Stimulated activated naive CD8-positive, alpha-beta T cell treated with anti-CD3 and anti-CD28 coated beads, Interleukin-15, amount 100 ng/mL, for 72 hours (primary cell): ENCODE results near the gene CALD1.

Source experiments
- ATAC-seq: fragments of 150-1000 bp; cut with Tn5 transposase; 2 replicates; pipeline ENCODE4 v1.10.0; 2021; ENCODE audit warnings: mild to moderate bottlenecking, moderate library complexity
- DNase-seq, 2 donors: peaks; one replicate each; pipeline ENCODE4 v3.0.0; 2021 to 2022
- H3K27ac Mint-ChIP-seq, 2 donors: one replicate each; pipeline ENCODE4 v1.8.0; 2022; ENCODE audit warnings: mild to moderate bottlenecking in 2 of 2, mixed read lengths in 2 of 2, moderate library complexity in 2 of 2
- H3K27me3 Mint-ChIP-seq: one replicate; pipeline ENCODE4 v1.8.0; 2022; ENCODE audit warnings: mixed read lengths
- H3K4me1 Mint-ChIP-seq: one replicate; pipeline ENCODE4 v1.8.0; 2022; ENCODE audit warnings: mild to moderate bottlenecking, mixed read lengths
- H3K4me3 Mint-ChIP-seq, 2 donors: one replicate each; pipeline ENCODE4 v1.8.0; 2022; ENCODE audit warnings: mild to moderate bottlenecking in 2 of 2, mixed read lengths in 2 of 2, moderate library complexity in 1 of 2
- H3K9me3 Mint-ChIP-seq, 2 donors: one replicate each; pipeline ENCODE4 v1.8.0; 2022; ENCODE audit warnings: mixed read lengths in 2 of 2

Gene CALD1

DNA sequence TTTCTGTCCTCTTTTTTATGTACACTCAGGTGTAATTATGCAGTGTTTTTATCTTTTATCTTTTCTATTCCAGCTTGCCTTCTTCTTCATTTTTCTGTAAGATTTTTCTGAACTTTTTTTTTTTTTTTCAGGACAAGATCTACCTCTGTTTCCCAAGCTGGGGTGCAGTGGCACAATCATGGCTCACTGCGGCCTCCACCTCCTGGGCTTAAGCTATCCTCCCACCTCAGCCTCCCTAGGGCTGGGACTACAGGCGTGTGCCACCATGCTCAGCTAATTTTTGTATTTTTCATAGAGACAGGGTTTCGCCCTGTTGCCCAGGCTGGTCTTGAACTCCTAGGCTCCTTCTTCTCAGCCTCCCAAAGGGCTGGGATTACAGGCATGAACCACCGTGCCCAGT is 6.3 kb upstream of the CALD1 start:
- no peak overlapping the region for H3K4me3 Mint-ChIP-seq
- peak overlapping the region in 1 of 2 donors; percentile 47 for H3K27ac Mint-ChIP-seq
- ATAC-seq (no peak), DNase-seq (no peak)
- no peaks in the 10 kb centered on the region for H3K27me3 Mint-ChIP-seq
- no peaks in the 10 kb centered on the region for H3K9me3 Mint-ChIP-seq
- no peaks in the 10 kb centered on the region for H3K4me1 Mint-ChIP-seq

DNA sequence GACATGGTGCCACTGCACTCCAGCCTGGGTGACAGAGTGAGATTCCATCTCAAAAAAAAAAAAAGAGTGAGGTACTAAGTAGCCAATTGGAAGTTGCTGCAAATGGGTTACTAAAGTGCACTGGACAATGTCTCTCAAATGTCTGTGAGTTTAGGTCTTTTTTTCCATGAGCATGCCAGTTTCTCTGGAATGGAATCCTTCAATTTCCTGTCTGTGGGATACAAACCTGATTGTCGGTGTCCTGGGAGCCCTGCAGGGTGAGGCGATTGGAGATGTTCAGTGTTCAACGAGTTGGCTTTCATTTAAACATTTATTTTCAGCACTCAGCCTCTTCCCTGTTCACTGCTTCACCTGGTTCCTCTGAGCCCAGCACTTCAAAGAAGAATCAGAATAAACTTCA is 5.3 kb upstream of the CALD1 start:
- Mint-ChIP-seq H3K4me1 (no peaks in the 10 kb centered on the region), H3K4me3 (no peak overlapping the region), H3K27me3 (no peaks in the 10 kb centered on the region), H3K27ac (no peak overlapping the region), H3K9me3 (no peaks in the 10 kb centered on the region)
- ATAC-seq (no peak), DNase-seq (no peak)

DNA sequence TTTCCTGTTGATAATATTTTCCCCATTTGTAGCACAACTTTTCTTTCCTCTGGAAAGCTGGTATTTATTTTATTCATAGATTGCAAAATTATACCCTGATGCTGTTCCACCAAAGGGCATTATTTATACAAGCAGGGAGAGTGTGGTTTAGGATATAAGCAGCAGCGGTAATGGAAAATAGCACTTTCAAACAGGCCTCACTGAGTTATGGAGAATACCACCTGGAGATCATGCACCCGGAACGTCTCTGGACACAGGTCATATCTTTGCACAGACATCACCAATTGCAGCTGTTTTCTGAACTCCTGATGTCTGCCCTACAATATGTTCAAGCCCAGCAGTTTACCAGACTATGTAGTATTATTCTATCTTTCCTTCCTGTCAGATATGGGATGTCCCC is 2.0 kb upstream of the CALD1 start:
- H3K27ac Mint-ChIP-seq, result no peak overlapping the region
- ATAC-seq, result no peak

DNA sequence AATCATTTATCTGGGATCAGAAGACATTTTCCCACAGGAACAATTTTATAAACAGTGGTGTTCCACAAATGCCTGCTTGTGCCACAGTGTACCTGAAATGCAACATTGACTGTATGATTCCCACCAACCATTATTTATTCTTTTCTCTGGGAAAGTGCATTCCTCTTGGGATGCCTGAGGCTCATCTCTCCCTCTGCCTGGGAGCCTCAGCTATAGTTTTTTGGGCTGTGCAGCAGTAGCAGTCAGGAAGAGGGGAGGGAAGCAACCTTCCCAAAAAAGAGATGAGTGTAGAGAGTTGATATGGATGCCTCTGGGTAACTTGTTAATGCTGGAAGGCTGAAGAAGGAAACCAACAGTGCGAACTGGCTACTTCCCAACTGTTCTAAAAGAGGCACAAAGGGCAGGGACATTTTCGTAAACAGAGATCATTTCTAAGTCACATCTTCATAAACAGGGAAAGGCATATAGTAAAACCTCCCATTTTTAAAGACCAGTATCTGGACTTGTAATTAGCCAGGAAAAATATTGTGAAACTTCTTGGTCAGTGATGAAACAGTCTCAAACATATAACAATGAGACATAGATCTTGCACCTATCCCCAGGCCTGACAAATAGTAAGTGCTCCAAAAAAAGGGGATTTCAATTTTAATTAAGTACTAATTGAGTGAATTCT is 1.4 kb upstream of the CALD1 start:
- peaks cover 9% of the 10 kb centered on the region for H3K27me3 Mint-ChIP-seq
- H3K4me3 Mint-ChIP-seq, result no peak overlapping the region
- H3K4me1 Mint-ChIP-seq, result no peaks in the 10 kb centered on the region
- DNase-seq (no peak), ATAC-seq (no peak)
- no peaks in the 10 kb centered on the region for H3K9me3 Mint-ChIP-seq
- H3K27ac Mint-ChIP-seq, result no peak overlapping the region

More for the DNA sequence above, 2.0 kb upstream of the CALD1 start:
- Mint-ChIP-seq H3K4me3 (no peak overlapping the region), H3K9me3 (no peaks in the 10 kb centered on the region), H3K27me3 (peaks cover 9% of the 10 kb centered on the region), H3K4me1 (no peaks in the 10 kb centered on the region)
- no peak for DNase-seq

DNA sequence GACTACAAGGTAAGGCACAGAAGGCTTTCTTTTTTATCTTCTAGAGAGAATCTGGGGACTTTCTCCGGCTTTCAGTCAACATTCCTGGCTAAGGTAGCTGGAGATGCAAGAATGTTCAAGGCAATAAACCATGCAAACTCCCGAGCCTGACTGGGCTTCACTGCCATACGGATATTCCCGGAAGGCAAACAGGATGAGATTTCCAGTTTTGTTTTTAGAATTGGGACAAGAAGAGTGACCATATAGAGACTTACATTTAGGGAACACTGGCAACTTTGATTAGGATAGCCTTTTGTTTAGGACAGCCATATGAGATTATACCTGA is 269 bp downstream of the CALD1 start:
- H3K27me3 Mint-ChIP-seq, result peaks cover 9% of the 10 kb centered on the region
- no peaks in the 10 kb centered on the region for H3K4me1 Mint-ChIP-seq
- no peak for DNase-seq
- no peaks in the 10 kb centered on the region for H3K9me3 Mint-ChIP-seq
- no peak overlapping the region for H3K4me3 Mint-ChIP-seq
- no peak for ATAC-seq
- no peak overlapping the region for H3K27ac Mint-ChIP-seq

DNA sequence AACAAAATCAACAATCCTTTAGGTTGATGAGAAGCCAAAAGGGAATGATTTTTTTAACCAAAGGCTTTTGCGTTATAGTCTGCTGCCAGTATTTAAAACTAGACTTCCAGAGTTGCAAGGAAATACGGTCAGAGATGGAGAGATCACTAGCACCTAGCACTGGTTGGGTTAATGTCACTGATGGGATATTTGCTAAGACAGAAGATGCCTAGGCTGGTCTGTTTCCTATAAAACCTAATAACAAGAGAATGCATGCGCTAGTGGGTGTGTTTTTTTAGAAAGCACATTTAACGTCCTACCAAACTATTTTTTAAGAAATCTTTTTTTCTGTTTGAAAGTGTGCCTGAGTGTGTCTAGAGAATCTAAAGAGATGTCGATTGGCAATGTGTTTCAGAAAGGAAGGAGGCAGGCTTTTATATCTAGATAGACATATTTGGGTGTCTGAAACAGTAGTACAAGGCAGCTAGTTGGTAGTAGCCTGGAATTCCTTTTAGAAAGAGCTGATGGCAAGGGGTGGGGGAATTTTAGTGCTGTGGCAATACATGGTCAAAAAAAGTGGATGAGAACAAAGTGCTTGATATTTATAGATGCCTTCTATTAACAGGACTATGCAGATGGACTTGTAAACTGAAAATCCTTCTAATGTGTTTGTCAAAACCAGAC is 863 bp downstream of the CALD1 start:
- DNase-seq (no peak), ATAC-seq (no peak)
- Mint-ChIP-seq H3K27ac (no peak overlapping the region), H3K9me3 (no peaks in the 10 kb centered on the region), H3K27me3 (peaks cover 9% of the 10 kb centered on the region), H3K4me1 (no peaks in the 10 kb centered on the region), H3K4me3 (no peak overlapping the region)

DNA sequence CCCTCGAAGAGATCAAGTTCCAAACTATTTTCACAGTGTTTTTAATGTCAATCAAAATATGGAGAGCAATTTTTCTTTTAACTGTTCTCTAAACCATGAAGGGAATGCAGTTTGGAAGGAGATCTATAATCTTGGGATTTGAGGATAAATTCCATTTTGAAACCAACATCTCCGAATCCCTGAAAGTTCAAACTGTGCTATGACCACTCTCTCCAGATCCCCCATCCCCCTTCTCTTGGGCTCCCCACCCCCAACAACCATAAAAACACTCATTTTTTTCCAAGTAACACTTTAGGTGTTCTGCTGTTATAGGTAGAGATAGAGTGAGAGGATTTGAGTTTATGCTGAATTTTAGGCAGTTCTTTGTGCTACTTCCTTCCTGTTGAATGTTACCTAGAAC is 1.7 kb downstream of the CALD1 start:
- no peak overlapping the region for H3K4me3 Mint-ChIP-seq
- no peaks in the 10 kb centered on the region for H3K4me1 Mint-ChIP-seq
- DNase-seq (no peak), ATAC-seq (no peak)
- no peak overlapping the region for H3K27ac Mint-ChIP-seq
- H3K9me3 Mint-ChIP-seq, result no peaks in the 10 kb centered on the region
- peaks cover 9% of the 10 kb centered on the region for H3K27me3 Mint-ChIP-seq

DNA sequence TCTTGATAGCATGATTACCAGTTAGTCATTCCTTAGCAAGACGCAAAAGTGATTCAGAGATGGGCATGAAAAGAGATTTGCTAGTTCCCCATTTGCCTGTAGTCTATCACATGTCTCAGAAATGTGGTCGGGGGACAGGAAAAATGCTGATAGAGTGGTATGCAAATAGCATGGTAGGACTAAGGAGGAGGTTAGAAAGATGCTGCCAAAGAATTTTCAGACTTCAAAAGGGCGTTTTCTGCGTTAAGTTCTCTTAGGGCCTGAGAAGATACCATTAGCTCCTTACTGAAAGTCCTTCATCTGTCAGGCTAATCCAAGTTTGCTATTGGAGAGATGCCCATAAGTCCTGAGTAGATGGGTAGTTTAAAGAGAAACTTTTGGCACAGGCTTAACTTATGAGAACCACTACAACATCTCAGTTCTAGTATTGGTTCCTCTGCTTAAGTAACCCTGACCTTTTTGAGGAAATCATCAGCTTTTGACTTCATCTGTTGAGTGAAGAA is 2.7 kb downstream of the CALD1 start:
- no peak for DNase-seq
- Mint-ChIP-seq H3K4me1 (no peaks in the 10 kb centered on the region), H3K27me3 (peaks cover 9% of the 10 kb centered on the region), H3K9me3 (no peaks in the 10 kb centered on the region), H3K4me3 (no peak overlapping the region), H3K27ac (no peak overlapping the region)
- no peak for ATAC-seq

DNA sequence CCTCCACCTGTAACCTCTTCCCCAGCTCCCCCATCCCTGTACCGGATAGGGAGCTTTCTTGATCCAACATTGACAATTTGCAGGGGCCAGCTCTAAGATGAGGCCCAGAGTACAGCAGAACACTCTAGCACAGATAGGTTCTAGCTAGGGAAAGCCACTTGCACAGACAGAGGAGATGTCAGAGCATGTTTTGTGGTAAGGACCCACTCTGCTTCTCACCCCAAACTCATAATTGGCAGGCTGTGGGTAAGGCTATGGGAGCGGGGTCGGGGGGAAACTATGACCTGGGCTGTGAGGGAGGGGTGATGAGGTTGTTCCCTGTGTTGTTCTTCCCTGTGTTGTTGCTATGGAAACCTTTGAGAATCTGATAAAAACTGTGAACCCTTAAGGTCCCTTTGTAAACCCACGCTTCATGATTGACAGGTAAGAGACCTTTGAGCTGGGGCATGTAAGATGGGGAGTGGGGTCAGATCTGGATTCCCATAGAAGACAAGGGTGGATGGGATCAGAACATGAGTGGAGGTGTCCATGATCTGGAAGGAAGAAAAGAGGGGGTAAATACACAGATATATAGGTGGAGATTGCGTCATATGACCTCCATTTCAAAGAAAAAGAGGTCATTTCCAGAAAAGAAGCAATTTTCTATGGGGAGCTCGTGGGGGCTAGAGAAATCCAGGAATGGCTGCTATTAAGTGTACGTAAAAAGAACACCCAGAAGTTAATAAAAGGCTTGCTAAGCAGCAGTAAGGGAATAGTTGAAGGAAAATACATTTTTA is 4.0 kb downstream of the CALD1 start:
- no peaks in the 10 kb centered on the region for H3K4me1 Mint-ChIP-seq
- ATAC-seq, result peak; percentile 26
- H3K9me3 Mint-ChIP-seq, result no peaks in the 10 kb centered on the region
- H3K27ac Mint-ChIP-seq, result peak overlapping the region in 1 of 2 donors; percentile 73
- H3K4me3 Mint-ChIP-seq, result no peak overlapping the region
- peaks cover 9% of the 10 kb centered on the region for H3K27me3 Mint-ChIP-seq
- DNase-seq, result no peak

DNA sequence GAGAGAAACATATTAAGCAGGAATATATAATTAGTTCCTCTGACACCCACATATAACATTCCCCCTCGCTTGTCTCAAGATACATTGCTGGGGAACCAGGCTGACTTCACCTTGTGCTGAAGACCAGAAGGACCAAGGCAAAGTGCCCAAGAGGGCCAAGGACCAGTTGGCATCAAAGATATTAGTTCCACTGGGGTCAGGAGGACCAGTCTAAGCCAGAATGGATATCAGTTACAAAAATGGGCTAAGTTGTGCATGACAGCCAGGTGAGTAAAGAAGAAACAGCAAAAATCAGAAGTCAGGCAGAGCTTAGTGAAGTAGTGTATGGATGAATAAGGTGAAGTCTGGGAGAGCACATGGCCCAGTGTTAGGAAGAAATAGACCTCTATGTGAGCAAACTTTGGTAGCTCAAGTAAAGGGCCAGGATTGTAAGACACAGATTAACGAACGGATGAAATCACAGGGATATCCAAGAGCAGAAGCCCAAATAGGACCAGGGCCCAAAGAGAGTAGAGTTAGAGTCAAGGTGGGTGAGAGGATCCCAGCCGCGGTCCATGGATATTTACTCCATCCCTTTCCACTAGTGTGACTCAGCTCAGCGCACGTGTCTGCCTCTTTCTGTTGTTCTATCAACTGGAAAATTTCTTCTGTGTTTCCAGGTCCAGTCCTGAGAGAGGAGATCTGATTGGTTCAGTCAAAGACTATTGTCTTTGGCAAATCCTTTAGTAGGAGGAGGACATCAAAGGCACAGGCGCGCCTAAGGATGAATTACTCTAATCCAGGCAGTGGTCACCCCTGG is 5.0 kb downstream of the CALD1 start:
- DNase-seq (no peak), ATAC-seq (no peak)
- Mint-ChIP-seq H3K27ac (no peak overlapping the region), H3K4me1 (no peaks in the 10 kb centered on the region), H3K27me3 (peaks cover 9% of the 10 kb centered on the region), H3K4me3 (no peak overlapping the region), H3K9me3 (no peaks in the 10 kb centered on the region)

DNA sequence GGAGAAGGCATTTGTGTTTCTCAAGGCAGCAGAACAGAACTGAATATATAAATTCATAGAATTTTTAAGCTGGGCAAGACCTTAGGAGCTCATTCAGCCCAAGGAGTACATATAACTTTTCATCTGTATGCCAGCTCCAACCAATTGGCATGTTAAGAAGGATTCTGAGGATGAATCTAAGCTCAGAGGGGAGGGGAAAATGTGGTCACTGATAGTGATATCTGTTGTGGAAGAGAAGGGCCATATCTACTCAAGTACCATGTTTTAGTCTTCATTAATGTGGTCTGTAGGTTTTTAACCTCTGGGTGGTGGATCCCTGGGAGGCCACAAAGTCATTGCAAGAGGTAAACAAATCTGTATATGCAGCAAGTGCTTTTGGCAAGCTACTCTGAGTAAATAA is 6.4 kb downstream of the CALD1 start:
- Mint-ChIP-seq H3K4me1 (no peaks in the 10 kb centered on the region), H3K27ac (no peak overlapping the region), H3K9me3 (no peaks in the 10 kb centered on the region), H3K4me3 (no peak overlapping the region), H3K27me3 (peaks cover under 1% of the 10 kb centered on the region)
- no peak for ATAC-seq
- no peak for DNase-seq

DNA sequence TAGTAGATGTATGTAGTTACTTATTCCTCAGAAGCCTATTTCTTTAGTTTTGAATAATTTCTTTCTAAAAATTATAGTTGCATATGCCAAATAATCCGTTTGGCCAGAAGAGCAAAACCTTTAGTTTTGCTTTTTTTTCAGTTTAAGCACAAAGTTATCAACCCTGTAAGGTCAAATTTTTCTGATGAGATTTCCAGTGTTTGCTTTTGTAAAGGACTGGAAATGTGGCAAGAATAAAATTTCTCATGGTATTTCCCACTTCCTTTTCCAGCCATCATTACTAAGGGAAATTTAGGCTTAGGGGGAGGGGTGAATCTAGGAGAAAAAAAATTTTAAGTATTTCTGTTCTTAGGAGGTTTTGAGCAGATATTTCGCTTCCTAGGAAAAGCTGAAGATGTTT is 7.6 kb downstream of the CALD1 start:
- no peaks in the 10 kb centered on the region for H3K9me3 Mint-ChIP-seq
- no peaks in the 10 kb centered on the region for H3K27me3 Mint-ChIP-seq
- no peak overlapping the region for H3K27ac Mint-ChIP-seq
- DNase-seq (no peak), ATAC-seq (no peak)
- H3K4me1 Mint-ChIP-seq, result no peaks in the 10 kb centered on the region
- H3K4me3 Mint-ChIP-seq, result no peak overlapping the region

DNA sequence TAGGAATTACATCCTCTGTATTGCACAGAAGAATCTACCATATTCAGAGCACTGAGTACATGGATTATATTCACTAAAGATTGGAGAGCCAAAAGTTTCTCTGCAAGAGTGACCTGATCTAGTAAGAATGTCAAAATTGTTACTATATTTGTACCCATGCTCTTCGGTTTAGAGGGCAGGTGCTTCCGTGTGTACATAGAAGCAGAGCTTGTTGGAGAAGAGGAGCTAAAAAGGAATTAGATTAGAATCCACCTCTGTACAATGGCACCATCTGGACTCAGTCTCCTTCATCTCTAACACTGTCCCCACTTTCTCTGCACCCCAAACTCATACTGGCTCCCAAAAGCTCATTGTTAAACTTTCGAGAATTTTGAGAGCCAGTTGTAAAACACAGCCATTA is 8.3 kb downstream of the CALD1 start:
- Mint-ChIP-seq H3K9me3 (peaks cover 0 to 3% of the 10 kb centered on the region in 2 donors), H3K27me3 (no peaks in the 10 kb centered on the region), H3K27ac (no peak overlapping the region), H3K4me3 (no peak overlapping the region), H3K4me1 (no peaks in the 10 kb centered on the region)
- DNase-seq (no peak), ATAC-seq (no peak)

DNA sequence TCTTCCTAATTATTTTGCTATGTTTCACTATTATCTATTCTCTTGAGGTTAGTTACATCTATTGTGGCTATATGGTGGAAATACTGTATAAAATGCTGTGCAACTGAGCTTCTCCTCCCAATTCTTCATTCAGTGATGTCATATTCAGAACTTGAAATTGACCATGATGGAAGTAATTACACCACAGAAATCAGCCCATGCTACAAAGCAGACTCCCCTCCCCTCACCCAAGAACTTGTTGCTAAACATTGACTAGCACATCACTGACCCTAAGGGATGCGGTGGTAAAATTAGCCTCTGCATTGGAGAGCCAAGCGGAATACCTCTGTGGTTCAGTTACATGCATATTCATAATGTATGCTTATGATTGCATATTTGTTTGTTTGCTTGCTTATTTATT is 8.8 kb downstream of the CALD1 start:
- no peaks in the 10 kb centered on the region for H3K4me1 Mint-ChIP-seq
- no peaks in the 10 kb centered on the region for H3K27me3 Mint-ChIP-seq
- no peak for DNase-seq
- H3K9me3 Mint-ChIP-seq, result peaks cover 0 to 5% of the 10 kb centered on the region in 2 donors
- no peak for ATAC-seq
- no peak overlapping the region for H3K27ac Mint-ChIP-seq
- H3K4me3 Mint-ChIP-seq, result no peak overlapping the region

DNA sequence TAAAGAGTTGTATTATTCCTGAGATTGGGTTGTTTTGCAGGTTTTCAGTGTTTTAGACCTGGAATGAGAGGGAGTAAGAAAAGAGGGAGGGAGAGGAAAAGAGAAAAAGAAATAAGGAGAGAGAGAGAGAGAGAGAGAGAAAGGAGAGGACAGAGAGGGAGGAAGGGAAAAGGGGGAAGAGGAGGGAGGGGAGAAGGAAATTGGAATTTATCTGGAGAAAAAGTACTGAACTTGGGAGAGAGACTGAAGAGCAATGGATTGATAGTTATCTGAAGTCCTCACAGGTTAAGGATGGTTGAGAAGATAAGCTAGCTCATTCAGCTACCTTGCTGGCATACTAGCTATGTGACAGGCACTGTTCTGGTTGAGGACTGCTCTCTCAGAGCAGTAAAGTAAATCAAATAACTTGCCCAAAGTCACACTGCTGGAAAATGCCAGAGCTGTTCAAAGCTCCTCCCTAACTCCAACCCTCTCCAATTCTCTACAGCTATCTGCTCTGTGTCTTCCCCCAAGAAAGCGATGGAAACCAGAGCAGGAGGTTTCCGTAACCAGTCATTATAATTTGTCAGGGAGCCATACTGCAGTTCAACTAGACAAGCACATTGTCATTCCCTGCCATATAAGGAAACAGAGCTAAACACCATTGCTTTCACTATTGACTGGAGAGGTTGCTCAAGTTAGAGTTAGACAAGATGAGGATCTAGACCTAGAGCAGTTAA is 10.7 kb downstream of the CALD1 start:
- Mint-ChIP-seq H3K27me3 (no peaks in the 10 kb centered on the region), H3K9me3 (peaks cover 0 to 9% of the 10 kb centered on the region in 2 donors), H3K27ac (no peak overlapping the region), H3K4me1 (no peaks in the 10 kb centered on the region), H3K4me3 (no peak overlapping the region)
- DNase-seq, result no peak
- ATAC-seq, result no peak
